Smooth muscle cell (in vitro differentiated cells): ENCODE results near the gene ADM. TPM values are rescaled to one million over a fixed set of nuclear protein-coding genes. Genes with fewer than 3 reads are reported as not detected.
A peak's percentile ranks its signal among the peaks of the same experiment; 100 is the strongest.

Experiments
- DNase-seq: peaks from one replicate; lab custom pipeline; 2025; ENCODE audit not compliant: unreplicated experiment; lab: John Stamatoyannopoulos, UW
- H2AFZ ChIP-seq: fragments of 200-600 bp; sonication (generic); 2 replicates; pipeline ENCODE4 v1.6.0; 2016; ENCODE audit warnings: antibody characterized with exemption, low read depth, mild to moderate bottlenecking
- H3F3A ChIP-seq: fragments of 200-600 bp; sonication (generic); 2 replicates; pipeline ENCODE4 v1.6.0; 2017; ENCODE audit warnings: antibody characterized with exemption, low read depth
- H3K27ac ChIP-seq: fragments of 200-600 bp; sonication (generic); 2 replicates; pipeline ENCODE4 v1.5.1; 2016; ENCODE audit warnings: low read depth, mild to moderate bottlenecking
- H3K27me3 ChIP-seq: fragments of 200-600 bp; sonication (generic); 2 replicates; pipeline ENCODE4 v1.6.1; 2016; ENCODE audit warnings: low read depth, mild to moderate bottlenecking
- H3K36me3 ChIP-seq: fragments of 200-600 bp; sonication (generic); 2 replicates; pipeline ENCODE4 v1.5.1; 2016; ENCODE audit warnings: low read depth
- H3K4me1 ChIP-seq: fragments of 200-600 bp; sonication (generic); 2 replicates; pipeline ENCODE4 v1.5.1; 2016; ENCODE audit warnings: low read depth
- H3K4me2 ChIP-seq: fragments of 200-600 bp; sonication (generic); 2 replicates; pipeline ENCODE4 v1.6.0; 2016; ENCODE audit warnings: mild to moderate bottlenecking
- H3K4me3 ChIP-seq: fragments of 200-600 bp; sonication (generic); 2 replicates; pipeline ENCODE4 v1.5.1; 2016; ENCODE audit warnings: mild to moderate bottlenecking
- H3K79me2 ChIP-seq: fragments of 200-600 bp; sonication (generic); 2 replicates; pipeline ENCODE4 v1.6.0; 2016; ENCODE audit warnings: low read depth, mild to moderate bottlenecking
- H3K9ac ChIP-seq: fragments of 200-600 bp; sonication (generic); 2 replicates; pipeline ENCODE4 v1.6.0; 2016; ENCODE audit warnings: low read depth
- H3K9me3 ChIP-seq: fragments of 200-600 bp; sonication (generic); replicated peaks from 2 replicates; pipeline ENCODE4 v1.5.1; 2016; ENCODE audit warnings: low read depth
- H4K20me1 ChIP-seq: fragments of 200-600 bp; sonication (generic); 2 replicates; pipeline ENCODE4 v1.6.0; 2016; ENCODE audit warnings: low read depth
- CTCF ChIP-seq: fragments of 200-600 bp; sonication (generic); IDR thresholded peaks from 2 replicates; pipeline ENCODE4 v1.5.1; 2017; ENCODE audit warnings: borderline replicate concordance, mild to moderate bottlenecking, antibody characterized with exemption; ENCODE audit not compliant: insufficient read depth, poor library complexity, severe bottlenecking
- whole genome bisulfite sequencing: methylation state at CpG from one replicate; pipeline ENCODE4 v1.1.7; 2016; ENCODE audit warnings: low lambda C conversion rate; 5-methylcytosine and 5-hydroxymethylcytosine counted together
- polyA plus RNA-seq: library from polyadenylated mRNA; unstranded; fragments of >200 nt; fragmentation: Nextera tagmentation; extraction: Ambion mirVana; gene quantifications from 2 replicates; pipeline ENCODE4 v1.2.1, GENCODE V29; 2016
- total RNA-seq: library from RNA; depleted of rRNA; stranded (reverse); fragments of >200 nt; gene quantifications from 2 replicates; pipeline ENCODE4 v1.2.3, GENCODE V29; 2014

Gene ADM
- total and polyA plus RNA-seq, 2 experiments from 2014 or later = 47.6 to 53.0 TPM

GRCh38 chr11:10351435-10351764, 46.5 kb downstream of the ADM start:
- peaks cover 10% of the 10 kb centered on the region for H3F3A ChIP-seq
- H3K4me1 ChIP-seq = peaks cover 29% of the 10 kb centered on the region
- H3K4me3 ChIP-seq = no peak overlapping the region
- no peaks in the 10 kb centered on the region for H3K36me3 ChIP-seq
- H3K27ac ChIP-seq = peak overlapping the region; percentile 68
- peak overlapping the region; percentile 40 for H3K4me2 ChIP-seq
- 3% methylated on average over 5 of the region's 5 CpGs for WGBS
- TF ChIP-seq CTCF = no peak
- no peaks in the 10 kb centered on the region for H4K20me1 ChIP-seq
- no peak overlapping the region for H3K9ac ChIP-seq
- no peaks in the 10 kb centered on the region for H3K9me3 ChIP-seq
- no peaks in the 10 kb centered on the region for H3K79me2 ChIP-seq
- H2AFZ ChIP-seq = peak overlapping the region; percentile 6
- no peak for DNase-seq
- H3K27me3 ChIP-seq = no peaks in the 10 kb centered on the region

DNA sequence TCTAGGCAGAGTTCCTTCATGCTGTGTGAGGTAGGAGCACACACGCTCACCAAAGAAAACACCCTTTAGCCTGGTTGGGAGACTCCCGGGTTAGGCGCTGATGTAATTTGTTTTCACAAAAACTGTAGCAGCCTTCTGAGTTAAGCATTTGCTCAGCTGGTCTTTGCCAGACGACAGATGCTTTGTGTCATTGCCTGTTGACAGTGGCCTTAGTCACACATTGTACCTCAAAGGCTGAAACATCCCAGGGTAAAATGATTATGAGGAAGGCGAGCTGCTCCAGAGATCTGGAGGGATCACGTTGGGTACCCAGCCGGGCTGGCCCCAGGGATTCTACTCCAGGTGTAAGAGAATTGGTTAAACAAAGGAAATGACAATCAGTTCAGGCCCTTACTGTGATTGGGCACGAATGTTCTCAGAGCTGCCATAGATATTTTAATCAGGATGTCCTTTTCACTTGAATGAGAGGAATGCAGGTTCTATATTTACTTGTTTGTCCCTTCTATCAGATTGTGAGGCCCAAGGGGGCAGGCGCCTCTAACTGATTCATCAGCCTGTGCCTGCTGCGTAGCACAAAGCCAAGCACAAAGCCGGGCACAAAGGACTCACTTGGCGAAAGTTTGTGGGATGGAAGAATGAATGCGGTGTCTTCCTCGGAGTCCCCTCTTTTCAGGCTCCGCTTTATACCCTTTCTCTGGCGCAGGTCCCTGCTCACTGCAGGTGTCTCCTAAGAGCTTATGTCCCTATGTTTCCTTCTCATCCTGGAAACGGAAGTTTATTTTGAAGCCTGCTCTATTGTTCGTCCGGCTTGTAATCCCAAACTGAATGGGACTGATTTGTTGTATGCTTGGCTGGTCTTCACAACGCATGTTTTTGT, 47.1 kb downstream of the ADM start:
- Histone ChIP-seq H3K27me3 (no peaks in the 10 kb centered on the region), H2AFZ (peak overlapping the region; percentile 6), H3F3A (peaks cover 10% of the 10 kb centered on the region), H3K4me2 (peak overlapping the region; percentile 40), H3K9ac (no peak overlapping the region), H3K9me3 (no peaks in the 10 kb centered on the region), H4K20me1 (no peaks in the 10 kb centered on the region), H3K27ac (peak overlapping the region; percentile 68), H3K4me1 (peaks cover 29% of the 10 kb centered on the region), H3K4me3 (no peak overlapping the region), H3K79me2 (no peaks in the 10 kb centered on the region), H3K36me3 (no peaks in the 10 kb centered on the region)
- no peak for TF ChIP-seq CTCF
- WGBS = 19% methylated on average over 20 of the region's 20 CpGs
- no peak for DNase-seq

GRCh38 chr11:10352921-10353550, 48.2 kb downstream of the ADM start:
- H3K27ac ChIP-seq = no peak overlapping the region
- H3K79me2 ChIP-seq = no peaks in the 10 kb centered on the region
- no peak overlapping the region for H3K9ac ChIP-seq
- H3K4me2 ChIP-seq = no peak overlapping the region
- H3K36me3 ChIP-seq = no peaks in the 10 kb centered on the region
- DNase-seq = no peak
- 85% methylated on average over 5 of the region's 5 CpGs for WGBS
- no peak for TF ChIP-seq CTCF
- H2AFZ ChIP-seq = no peak overlapping the region
- peaks cover 29% of the 10 kb centered on the region for H3K4me1 ChIP-seq
- H3K9me3 ChIP-seq = no peaks in the 10 kb centered on the region
- no peaks in the 10 kb centered on the region for H4K20me1 ChIP-seq
- H3K4me3 ChIP-seq = no peak overlapping the region
- H3K27me3 ChIP-seq = no peaks in the 10 kb centered on the region
- H3F3A ChIP-seq = peaks cover 10% of the 10 kb centered on the region
